GM19193 (cell line): Measurements from ENCODE around the gene PTGER1.

Source experiments
- POLR2A ChIP-seq: IDR thresholded peaks from 4 replicates; pipeline ENCODE4 v1.6.1; 2011; ENCODE audit not compliant: insufficient read depth, insufficient read length; ENCODE audit errors: extremely low read depth

The PTGER1 gene

GRCh38 chr19:14487370-14488125 lies 12.4 kb upstream of the PTGER1 start:
- TF ChIP-seq POLR2A = no peak

GRCh38 chr19:14482172-14482941 lies 7.2 kb upstream of the PTGER1 start:
- TF ChIP-seq POLR2A = no peak

GRCh38 chr19:14480700-14481079 lies 5.5 kb upstream of the PTGER1 start:
- no peak for TF ChIP-seq POLR2A

GRCh38 chr19:14479975-14480699 lies 5.0 kb upstream of the PTGER1 start:
- TF ChIP-seq POLR2A = no peak

- no peak for TF ChIP-seq POLR2A
Measured at GRCh38 chr19:14479309-14479974, 4.3 kb upstream of the PTGER1 start.

- TF ChIP-seq POLR2A = no peak
Measured at GRCh38 chr19:14478113-14478545, 3.0 kb upstream of the PTGER1 start.

GRCh38 chr19:14477418-14478112 lies 2.4 kb upstream of the PTGER1 start:
- TF ChIP-seq POLR2A = no peak

- no peak for TF ChIP-seq POLR2A
Measured at GRCh38 chr19:14476673-14477401, 1.7 kb upstream of the PTGER1 start.

GRCh38 chr19:14476327-14476672 lies 1.1 kb upstream of the PTGER1 start:
- no peak for TF ChIP-seq POLR2A

- no peak for TF ChIP-seq POLR2A
Measured at GRCh38 chr19:14474827-14475226, 327 bp downstream of the PTGER1 start.

GRCh38 chr19:14473978-14474578 lies 1.1 kb downstream of the PTGER1 start:
- no peak for TF ChIP-seq POLR2A

GRCh38 chr19:14473073-14473977 lies 1.8 kb downstream of the PTGER1 start:
- no peak for TF ChIP-seq POLR2A
